ENCODE results near the gene JAK1. TPM values are rescaled to one million over a fixed set of nuclear protein-coding genes. Genes with fewer than 3 reads are reported as not detected.

Gene JAK1
- total and polyA plus RNA-seq, 2 of the 8 experiments (the other 6 are each of a cell fraction or from before 2014, with no cell fraction given): 7.8 to 24.5 TPM

- DNase-seq (ENCODE audit: low read depth in 1 of 2, low spot score in 2 of 2): no peak
- Histone ChIP-seq H4K8ac (ENCODE audit: extremely low read depth, insufficient read depth, low read length) (no peak overlapping the region), H2AK5ac (ENCODE audit: low read depth, low read length) (no peak overlapping the region), H3K23me2 (ENCODE audit: low read depth, low read length) (no peaks in the 10 kb centered on the region), H2AFZ (ENCODE audit: low read length) (no peak overlapping the region), H3K4ac (replicated peaks; ENCODE audit: insufficient read length, low read depth, low read length) (no peak overlapping the region), H4K20me1 (replicated peaks in 1 of 2; ENCODE audit: control insufficient read depth in 1 of 2, insufficient read depth in 2 of 2, low read length in 2 of 2) (no peaks in the 10 kb centered on the region), H3K9me3 (ENCODE audit: insufficient read depth in 2 of 2, low read depth in 1 of 2, low read length in 1 of 2) (no peaks in the 10 kb centered on the region), H3K36me3 (ENCODE audit: control insufficient read depth in 2 of 4, insufficient read depth in 4 of 4, low read length in 3 of 4) (peaks cover 0 to 12% (median 6%) of the 10 kb centered on the region in 4 experiments; a peak in 6 of 8 replicates), H4K91ac (replicated peaks; ENCODE audit: insufficient read length, low read length) (no peak overlapping the region), H3K9ac (replicated peaks in 1 of 4; ENCODE audit: extremely low read depth in 1 of 4, low read depth in 3 of 4, low read length in 3 of 4) (no peak overlapping the region), H3K23ac (ENCODE audit: insufficient read length) (no peak overlapping the region), H2BK20ac (ENCODE audit: low read length) (no peak overlapping the region), H3K4me2 (ENCODE audit: insufficient read depth in 1 of 2, low read depth in 2 of 2, low read length in 2 of 2) (no peak overlapping the region), H4K5ac (ENCODE audit: insufficient read length, low read depth, low read length) (no peak overlapping the region), H3K79me2 (ENCODE audit: control insufficient read depth in 1 of 2, insufficient read depth in 2 of 2, low read length in 2 of 2) (no peaks in the 10 kb centered on the region), H2BK120ac (replicated peaks; ENCODE audit: low read depth, low read length) (no peak overlapping the region), H2BK12ac (ENCODE audit: low read depth, low read length) (no peak overlapping the region), H2BK15ac (ENCODE audit: low read length) (no peak overlapping the region), H3K14ac (ENCODE audit: insufficient read length) (no peak overlapping the region), H3K18ac (ENCODE audit: extremely low read depth, low read length) (no peak overlapping the region), H3K27ac (ENCODE audit: low read depth, low read length) (no peak overlapping the region), H2BK5ac (ENCODE audit: low read depth, low read length) (no peak overlapping the region), H3K4me3 (ENCODE audit: extremely low read depth in 1 of 4, insufficient read depth in 2 of 4, low read depth in 3 of 4, low read length in 4 of 4) (no peak overlapping the region), H3K4me1 (replicated peaks in 1 of 4; ENCODE audit: control insufficient read depth in 3 of 4, insufficient read depth in 4 of 4, low read length in 3 of 4) (peaks cover 0 to 6% (median 0%) of the 10 kb centered on the region in 4 experiments; a peak in 1 of 7 replicates), H3K56ac (replicated peaks; ENCODE audit: insufficient read length, low read depth, low read length) (no peak overlapping the region), H3K79me1 (ENCODE audit: low read depth, low read length) (no peaks in the 10 kb centered on the region; the same call in 1 of the 2 replicates), H3K27me3 (replicated peaks in 1 of 4; ENCODE audit: control insufficient read depth in 3 of 4, extremely low read depth in 1 of 4, insufficient read depth in 3 of 4, low read length in 3 of 4) (no peaks in the 10 kb centered on the region)
- peak; percentile 45 for FAIRE-seq
- TF ChIP-seq NANOG (IDR thresholded peaks at IDR 0.05; ENCODE audit: insufficient read depth, low read depth, low read length, poor library complexity, severe bottlenecking) (no peak), POU5F1 (IDR thresholded peaks at IDR 0.05; ENCODE audit: low read depth, low read length) (no peak), KDM4A (IDR thresholded peaks at IDR 0.05; ENCODE audit: low read depth, low read length, severe bottlenecking) (no peak), KDM5A (IDR thresholded peaks at IDR 0.05; ENCODE audit: low read length) (no peak), EGR1 (IDR thresholded peaks at IDR 0.05; ENCODE audit: borderline replicate concordance, low read depth, low read length) (no peak), NRF1 (IDR thresholded peaks at IDR 0.05; ENCODE audit: low read depth, low read length) (no peak)
- CTCF ChIA-PET (ENCODE audit: partially characterized antibody): interaction anchor here (0.8 to 1.2 kb wide), 3 partner anchors 11 to 147 kb away, joined by 3 to 5 read pairs (median 3); no protein-coding TSS in a partner anchor
- WGBS, 2 experiments (ENCODE audit: extremely low coverage in 1 of 2, insufficient coverage in 1 of 2, insufficient read length in 1 of 2, insufficient replicate concordance in 2 of 2, low coverage in 1 of 2, low lambda C conversion rate in 2 of 2, missing lambda C conversion rate in 1 of 2): 83% methylated on average over 5 of the region's 5 CpGs; no CpG with 5 or more reads in 1 of the 2 experiments
- POLR2A ChIA-PET (ENCODE audit: partially characterized antibody): no interaction called here
Measured at GRCh38 chr1:64830030-64830651, 136.2 kb downstream of the JAK1 start.

All from H1 (cell line).